Right renal pelvis (tissue), 4 donors: ENCODE data around the gene ACVR1. TPM values are rescaled to one million over a fixed set of nuclear protein-coding genes. Genes with fewer than 3 reads are reported as not detected.
"Not testable (repeated sequence)": the region's sequence is repeated elsewhere in the genome, so short reads cannot be mapped to it uniquely, and the experiment has no call there.

Experiments
- DNase-seq, 4 donors: peaks; one replicate each; pipeline ENCODE4 v3.0.0-alpha.2; 2013; ENCODE audit warnings: low read depth in 4 of 4, low spot score in 3 of 4, missing footprints in 1 of 4
- polyA plus RNA-seq, 4 donors: library from polyadenylated mRNA; unstranded; fragments of 120-200 nt; gene quantifications; one replicate each; pipeline ENCODE4 v1.2.1, GENCODE V29; 2013; ENCODE audit not compliant: insufficient read length in 4 of 4

The ACVR1 gene
- polyA plus RNA-seq, 4 donors: 26.1 to 34.6 (median 31.6) TPM

DNA sequence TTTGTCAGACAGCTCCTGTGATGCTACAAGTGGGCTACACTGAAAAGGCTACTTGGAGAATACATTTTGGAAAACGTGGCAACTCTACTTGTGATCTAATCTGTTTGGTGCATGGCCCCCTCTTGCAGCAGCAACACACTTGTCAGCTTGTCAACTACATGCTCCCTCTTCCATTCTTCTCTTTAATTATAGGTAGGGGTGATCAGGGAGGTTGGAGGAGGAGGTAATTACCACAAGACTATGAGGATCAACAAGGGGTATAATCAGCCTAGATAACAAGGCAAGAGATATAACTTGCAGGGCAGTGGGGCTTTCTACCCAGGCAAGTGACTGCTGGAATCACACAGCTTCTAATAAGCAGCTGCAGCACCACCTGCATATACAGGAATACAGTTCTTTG lies 104.9 kb downstream of the ACVR1 start:
- DNase-seq: no peak

- DNase-seq: no peak
These were observed 106.3 kb downstream of the ACVR1 start for GRCh38 chr2:157769856-157770255.

- no peak for DNase-seq
These were observed 111.7 kb downstream of the ACVR1 start for GRCh38 chr2:157764386-157764785.

DNA sequence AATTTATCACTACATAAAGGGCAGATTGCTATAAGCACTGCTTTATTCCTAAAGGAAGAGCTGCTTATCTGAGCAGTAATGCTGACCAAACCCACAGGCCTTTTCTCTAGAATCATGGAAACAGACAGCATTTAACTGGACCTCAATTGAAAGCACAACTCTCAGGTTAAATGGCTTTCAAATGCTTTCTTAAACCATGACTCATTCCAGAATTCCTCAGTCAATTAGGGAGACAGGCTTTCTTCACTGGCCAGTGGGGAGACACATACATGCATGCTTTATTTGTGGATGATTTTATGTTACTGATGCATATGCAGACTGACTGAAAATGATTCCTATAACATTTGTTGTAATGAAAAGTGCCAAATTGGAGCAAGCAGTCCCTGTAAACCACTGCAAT lies 114.6 kb downstream of the ACVR1 start:
- no peak for DNase-seq

DNA sequence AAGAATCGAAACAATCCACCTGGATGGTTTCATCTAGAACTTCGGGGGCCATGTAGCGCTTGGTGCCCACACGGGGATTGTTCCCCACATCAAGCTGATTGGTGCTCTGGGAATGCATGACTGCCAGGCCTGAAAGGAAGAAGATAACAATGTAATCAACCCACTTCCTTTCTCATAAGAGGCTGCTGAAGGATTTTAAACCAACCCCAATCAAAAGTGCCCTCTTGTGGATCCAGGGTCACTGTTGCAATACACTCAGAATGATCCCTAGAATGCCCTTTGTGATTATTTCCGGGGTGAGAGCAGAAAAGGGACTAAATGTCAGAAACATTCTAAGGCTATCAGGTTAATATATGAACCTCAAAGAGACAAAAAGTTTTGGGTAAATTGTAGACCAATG lies 115.2 kb downstream of the ACVR1 start:
- DNase-seq: no peak

GRCh38 chr2:157759855-157760254 lies 116.3 kb downstream of the ACVR1 start:
- DNase-seq: no peak

- DNase-seq: no peak
These were observed 117.5 kb downstream of the ACVR1 start for GRCh38 chr2:157758586-157758985.

DNA sequence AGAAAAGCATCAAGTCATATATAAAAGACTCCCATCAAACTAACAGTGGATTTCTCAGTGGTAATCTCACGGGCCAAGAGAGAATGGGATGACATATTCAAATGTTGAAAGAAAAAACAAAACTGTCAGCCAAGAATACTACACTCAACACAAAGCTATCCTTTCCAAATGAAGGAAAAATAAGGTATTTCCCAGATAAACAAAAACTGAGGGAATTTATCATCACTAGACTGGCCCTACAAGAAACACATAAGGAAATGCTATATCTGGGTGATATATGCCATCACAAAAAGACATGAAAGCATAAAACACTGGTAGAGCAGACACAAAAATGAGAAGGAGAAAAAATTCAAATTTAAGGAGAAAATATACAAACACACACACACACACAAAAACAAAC lies 118.6 kb downstream of the ACVR1 start:
- no peak for DNase-seq

- not testable (repeated sequence) for DNase-seq
These were observed 119.7 kb downstream of the ACVR1 start for GRCh38 chr2:157756447-157756846.

- DNase-seq: no peak
These were observed 124.6 kb downstream of the ACVR1 start for GRCh38 chr2:157751462-157752058.

DNA sequence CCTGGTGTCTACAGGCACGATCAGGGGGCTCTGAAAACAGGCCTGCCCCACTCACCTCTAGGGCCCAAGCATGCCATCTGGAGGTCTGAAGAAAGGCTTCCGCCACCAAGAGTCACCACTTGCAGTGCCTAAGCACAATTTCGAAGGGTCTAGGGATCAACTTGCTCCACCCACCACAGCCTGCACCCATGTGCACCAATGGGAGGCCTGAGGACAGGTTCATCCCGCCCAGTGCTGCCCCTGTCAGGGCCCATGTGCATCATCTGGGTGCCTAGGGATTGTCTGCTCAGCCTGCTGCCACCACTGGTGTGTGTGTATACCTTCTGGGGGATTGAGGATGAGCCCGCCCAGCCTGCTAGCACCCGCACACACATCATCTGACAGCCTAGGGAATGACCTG lies 126.4 kb downstream of the ACVR1 start:
- DNase-seq: no peak

- DNase-seq: no peak
These were observed 127.6 kb downstream of the ACVR1 start for GRCh38 chr2:157748371-157749142.

GRCh38 chr2:157747695-157748370 lies 128.3 kb downstream of the ACVR1 start:
- no peak for DNase-seq

GRCh38 chr2:157747280-157747679 lies 128.8 kb downstream of the ACVR1 start:
- no peak for DNase-seq

DNA sequence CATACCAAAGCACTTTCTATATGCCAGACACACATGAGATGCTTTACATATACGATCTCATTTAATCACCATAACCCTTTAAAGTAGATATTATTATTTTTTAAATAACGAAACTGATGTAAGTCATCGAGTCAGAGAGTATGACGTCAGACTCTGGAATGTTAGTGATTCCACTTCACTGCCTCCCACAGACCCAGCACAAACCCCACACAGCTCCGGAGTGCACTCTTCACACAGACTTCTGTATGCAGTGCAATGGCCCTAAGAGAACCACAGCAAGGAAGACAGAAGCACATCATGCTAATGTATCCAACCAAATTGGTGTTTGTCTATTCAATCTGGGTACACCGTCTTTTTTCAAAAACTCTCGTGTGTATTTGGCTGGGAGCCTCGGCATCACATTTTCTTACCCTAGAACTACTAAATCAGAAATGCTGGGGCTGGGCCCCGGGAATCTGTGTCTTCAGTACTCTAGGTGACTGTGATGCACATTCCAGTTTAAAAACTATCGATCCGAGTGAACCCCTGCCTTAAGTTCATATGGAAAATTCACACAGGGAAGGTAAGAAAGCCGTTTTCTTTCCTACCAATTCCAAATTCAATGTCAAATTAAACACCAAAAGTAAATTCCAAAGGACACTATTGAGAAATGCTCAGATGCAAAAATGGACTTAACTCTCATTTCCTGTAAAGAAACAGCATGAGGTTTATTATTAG lies 129.7 kb downstream of the ACVR1 start:
- DNase-seq: no peak

GRCh38 chr2:157744571-157745076 lies 131.5 kb downstream of the ACVR1 start:
- DNase-seq: no peak

DNA sequence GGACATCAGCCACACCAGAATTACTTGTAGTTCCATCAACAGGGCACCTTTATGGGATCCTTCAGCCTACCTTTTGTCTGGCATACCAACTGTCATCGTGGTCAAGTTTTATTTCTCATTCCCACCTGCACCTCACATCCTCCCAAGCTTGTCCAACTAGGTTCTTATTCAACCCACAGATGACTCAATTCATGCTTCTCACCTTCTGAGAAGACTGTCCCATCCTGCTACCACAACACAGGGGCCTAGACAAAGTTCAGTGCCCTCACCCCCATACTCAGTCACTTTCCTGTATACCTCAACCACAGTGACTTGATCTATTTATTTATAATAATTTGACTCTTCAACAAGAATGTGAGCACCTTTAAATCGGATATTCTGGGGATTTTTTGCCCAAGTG lies 133.1 kb downstream of the ACVR1 start:
- no peak for DNase-seq

- DNase-seq: no peak
These were observed 134.2 kb downstream of the ACVR1 start for GRCh38 chr2:157741819-157742484.

DNA sequence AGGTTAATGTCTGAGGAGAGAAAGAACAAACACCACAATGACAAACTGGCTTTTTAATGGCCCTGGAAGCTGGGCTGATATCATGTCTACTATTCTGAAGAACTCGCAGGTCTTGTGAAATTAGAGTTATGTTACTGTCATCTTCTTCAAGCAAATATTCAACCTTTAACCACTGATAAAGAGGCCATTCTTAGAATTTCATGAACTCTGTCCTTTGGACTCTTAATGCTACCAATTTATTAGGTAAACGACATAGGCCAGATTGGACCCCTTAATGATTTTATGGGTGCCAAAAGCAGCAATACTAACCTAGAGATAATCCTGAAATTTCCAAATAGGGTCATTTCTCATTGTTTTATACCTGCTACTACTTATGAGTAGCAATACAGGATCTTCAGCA lies 138.5 kb downstream of the ACVR1 start:
- DNase-seq: no peak

- no peak for DNase-seq
These were observed 140.6 kb downstream of the ACVR1 start for GRCh38 chr2:157735532-157735931.
